ENCODE measurements around the gene SLCO1B1.
"Not testable (repeated sequence)": the region's sequence is repeated elsewhere in the genome, so short reads cannot be mapped to it uniquely, and the experiment has no call there.

The SLCO1B1 gene

DNA sequence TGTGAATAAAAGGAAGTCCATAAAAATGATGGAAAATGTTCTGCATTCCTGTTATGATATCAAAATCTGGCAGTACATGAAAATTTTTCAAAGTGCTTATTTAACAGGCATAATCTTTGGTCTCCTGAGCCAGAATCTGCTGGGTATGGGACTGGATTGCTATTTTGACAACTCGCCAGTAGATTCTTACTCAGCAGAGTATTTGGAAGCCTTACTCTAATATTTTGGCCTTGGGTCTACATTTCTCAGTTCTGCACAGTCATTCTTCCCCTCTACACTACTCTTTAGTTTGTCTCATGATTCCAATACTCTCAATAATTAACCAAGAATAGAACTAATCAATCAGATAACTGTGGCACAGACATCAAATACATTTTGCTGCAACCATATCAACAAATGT is 1.1 kb upstream of the SLCO1B1 start:
- TF ChIP-seq, protein P1, sequence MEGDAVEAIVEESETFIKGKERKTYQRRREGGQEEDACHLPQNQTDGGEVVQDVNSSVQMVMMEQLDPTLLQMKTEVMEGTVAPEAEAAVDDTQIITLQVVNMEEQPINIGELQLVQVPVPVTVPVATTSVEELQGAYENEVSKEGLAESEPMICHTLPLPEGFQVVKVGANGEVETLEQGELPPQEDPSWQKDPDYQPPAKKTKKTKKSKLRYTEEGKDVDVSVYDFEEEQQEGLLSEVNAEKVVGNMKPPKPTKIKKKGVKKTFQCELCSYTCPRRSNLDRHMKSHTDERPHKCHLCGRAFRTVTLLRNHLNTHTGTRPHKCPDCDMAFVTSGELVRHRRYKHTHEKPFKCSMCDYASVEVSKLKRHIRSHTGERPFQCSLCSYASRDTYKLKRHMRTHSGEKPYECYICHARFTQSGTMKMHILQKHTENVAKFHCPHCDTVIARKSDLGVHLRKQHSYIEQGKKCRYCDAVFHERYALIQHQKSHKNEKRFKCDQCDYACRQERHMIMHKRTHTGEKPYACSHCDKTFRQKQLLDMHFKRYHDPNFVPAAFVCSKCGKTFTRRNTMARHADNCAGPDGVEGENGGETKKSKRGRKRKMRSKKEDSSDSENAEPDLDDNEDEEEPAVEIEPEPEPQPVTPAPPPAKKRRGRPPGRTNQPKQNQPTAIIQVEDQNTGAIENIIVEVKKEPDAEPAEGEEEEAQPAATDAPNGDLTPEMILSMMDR (IDR thresholded peaks at IDR 0.05; ENCODE audit: control insufficient read depth, insufficient read depth, low read depth, low read length, missing control alignments) = no peak
- no peak overlapping the region for H3K4me3 ChIP-seq (ENCODE audit: control insufficient read depth, low read depth, low read length)
- no peak for DNase-seq (ENCODE audit: low read depth)

- H3K4me3 ChIP-seq (ENCODE audit: control insufficient read depth, low read depth, low read length); DNase-seq (ENCODE audit: low read depth): not testable (repeated sequence)
These were observed 6.5 kb downstream of the SLCO1B1 start for GRCh38 chr12:21137318-21137999.

DNA sequence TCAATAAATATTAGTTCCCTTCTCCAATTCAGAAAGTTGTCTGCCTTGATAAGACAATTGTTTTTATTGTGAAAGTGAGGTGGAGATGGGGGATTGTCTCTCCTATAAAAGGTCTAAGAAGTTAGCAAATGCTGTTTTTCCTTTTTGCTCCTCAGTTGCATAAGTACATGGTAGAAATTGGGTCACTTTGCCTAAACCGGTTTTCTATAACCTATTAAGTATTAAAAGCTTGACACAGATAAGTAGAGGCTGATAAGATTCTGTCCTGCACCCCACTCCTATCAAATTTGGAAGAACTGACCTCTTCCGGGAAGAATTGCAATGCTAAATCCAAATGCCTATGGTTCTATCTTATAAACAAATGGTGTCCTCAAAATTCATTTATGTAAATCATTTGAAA is 7.0 kb downstream of the SLCO1B1 start:
- no peak overlapping the region for H3K4me3 ChIP-seq (ENCODE audit: control insufficient read depth, low read depth, low read length)

DNA sequence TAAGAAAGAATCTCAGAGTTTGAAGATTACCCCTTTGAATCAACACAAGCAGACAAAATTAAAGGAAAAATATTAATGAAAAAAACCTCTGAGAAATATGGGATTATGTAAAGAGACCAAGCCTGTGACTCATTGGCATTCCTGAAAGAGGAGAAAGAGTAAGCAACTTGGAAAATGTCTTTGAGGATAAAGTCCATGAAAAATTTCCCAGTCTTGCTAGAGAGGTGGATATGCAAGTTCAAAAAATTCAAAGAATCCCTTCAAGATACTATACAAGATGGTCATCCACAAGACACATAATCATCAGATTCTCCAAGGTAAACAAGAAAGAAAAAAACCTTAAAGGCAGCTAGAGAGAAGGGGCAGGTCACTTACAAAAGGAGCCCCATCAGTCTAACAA is 13.3 kb downstream of the SLCO1B1 start:
- TF ChIP-seq, protein P1 (IDR thresholded peaks at IDR 0.05; ENCODE audit: control insufficient read depth, insufficient read depth, low read depth, low read length, missing control alignments) = no peak
- no peak overlapping the region for H3K4me3 ChIP-seq (ENCODE audit: control insufficient read depth, low read depth, low read length)
- no peak for DNase-seq (ENCODE audit: low read depth)

More for the DNA sequence above, 7.0 kb downstream of the SLCO1B1 start:
- no peak for DNase-seq (ENCODE audit: low read depth)
- TF ChIP-seq, protein P1 (IDR thresholded peaks at IDR 0.05; ENCODE audit: control insufficient read depth, insufficient read depth, low read depth, low read length, missing control alignments) = no peak

GRCh38 chr12:21149861-21150260 is 18.9 kb downstream of the SLCO1B1 start:
- not testable (repeated sequence) for DNase-seq (ENCODE audit: low read depth); H3K4me3 ChIP-seq (ENCODE audit: control insufficient read depth, low read depth, low read length)

GRCh38 chr12:21151184-21151583 is 20.2 kb downstream of the SLCO1B1 start:
- TF ChIP-seq, protein P1 (IDR thresholded peaks at IDR 0.05; ENCODE audit: control insufficient read depth, insufficient read depth, low read depth, low read length, missing control alignments) = no peak
- no peak overlapping the region for H3K4me3 ChIP-seq (ENCODE audit: control insufficient read depth, low read depth, low read length)
- DNase-seq (ENCODE audit: low read depth) = no peak

DNA sequence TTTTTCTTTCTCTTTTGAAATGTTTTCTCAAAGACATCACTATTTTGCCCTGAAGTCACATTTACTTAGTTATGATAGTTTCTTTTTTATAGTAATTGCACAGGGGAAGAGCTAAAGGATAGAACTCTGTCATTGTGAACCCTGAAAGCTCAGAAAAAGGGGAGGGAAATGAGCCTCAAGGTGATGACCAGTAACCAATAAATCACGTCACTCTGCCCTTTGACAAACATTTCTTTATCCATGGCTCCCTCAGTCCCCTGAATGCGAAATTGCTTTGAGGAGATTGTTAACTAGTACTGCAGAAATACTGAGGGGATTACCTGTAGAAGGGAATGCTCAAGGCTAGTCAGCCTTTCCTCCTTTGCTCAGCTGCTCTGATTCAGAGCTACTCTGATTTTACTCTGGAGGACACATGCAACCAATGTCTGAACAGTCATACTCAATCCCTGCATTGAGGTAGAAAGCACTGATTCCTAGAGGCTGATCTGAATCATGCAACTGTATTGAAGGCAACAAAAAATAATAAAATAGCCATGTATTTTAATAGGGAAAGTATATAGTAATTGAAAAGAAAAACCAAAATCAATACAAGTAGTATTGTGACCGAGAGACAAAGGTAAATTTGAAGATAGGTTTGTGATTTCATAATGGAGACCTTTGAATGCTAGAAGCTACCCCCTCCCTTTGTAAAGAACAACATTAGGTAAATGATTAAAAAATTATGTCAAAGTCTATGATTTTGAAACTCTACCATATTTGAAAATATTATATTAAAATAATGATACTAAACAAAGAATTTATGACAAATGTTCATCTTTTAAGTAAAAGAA is 24.7 kb downstream of the SLCO1B1 start:
- DNase-seq (ENCODE audit: low read depth) = no peak
- H3K4me3 ChIP-seq (ENCODE audit: control insufficient read depth, low read depth, low read length) = no peak overlapping the region
- TF ChIP-seq, protein P1 (IDR thresholded peaks at IDR 0.05; ENCODE audit: control insufficient read depth, insufficient read depth, low read depth, low read length, missing control alignments) = no peak

Measured in AG09309 (cell line).